Eye (tissue), 1 donor: ENCODE data around the gene INSYN1.
"Not testable (repeated sequence)": the region's sequence is repeated elsewhere in the genome, so short reads cannot be mapped to it uniquely, and the experiment has no call there.

Source experiments
- DNase-seq: peaks from one replicate; pipeline ENCODE4 v3.0.0-alpha.2; 2015

The INSYN1 gene

DNA sequence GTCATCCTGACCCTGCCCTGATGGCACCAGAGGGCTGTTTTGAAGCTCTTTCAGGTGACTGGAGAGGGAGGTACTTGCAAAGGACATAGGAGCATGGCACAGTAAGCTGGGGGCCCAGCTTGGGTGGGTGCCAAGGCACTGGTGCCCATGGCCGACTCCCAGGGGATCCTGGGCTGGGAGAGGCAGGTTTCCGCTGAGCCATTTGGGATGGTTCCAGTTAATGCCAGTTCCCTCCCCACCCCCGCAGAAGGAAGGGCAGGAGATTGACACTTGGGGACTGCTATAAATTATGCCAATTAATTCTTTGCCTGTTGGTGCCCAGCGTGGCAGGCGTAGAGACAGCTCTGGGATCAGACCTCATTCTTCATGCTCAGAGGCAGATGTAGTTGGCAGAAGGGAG lies 42.8 kb downstream of the INSYN1 start:
- no peak for DNase-seq

- no peak for DNase-seq
These were observed 43.5 kb downstream of the INSYN1 start for GRCh38 chr15:73709686-73710085.

DNA sequence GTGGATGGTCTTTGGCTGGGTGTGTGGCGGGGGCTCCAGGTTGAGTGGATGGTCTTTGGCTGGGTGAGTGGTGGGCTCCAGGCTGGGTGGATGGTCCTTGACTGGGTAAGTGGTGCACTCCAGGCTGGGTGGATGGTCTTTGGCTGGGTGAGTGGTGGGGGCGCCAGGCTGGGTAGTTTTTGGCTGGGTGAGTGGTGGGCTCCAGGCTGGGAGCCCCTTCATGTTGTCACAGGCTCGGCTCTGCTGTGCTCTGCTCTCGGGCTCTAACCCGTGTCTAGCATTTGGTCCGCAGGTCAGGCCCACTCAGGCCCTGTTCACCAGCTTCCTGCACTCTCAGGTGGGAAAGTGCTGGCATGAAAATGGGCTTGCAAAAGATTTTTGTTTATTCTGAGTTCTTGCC lies 43.9 kb downstream of the INSYN1 start:
- no peak for DNase-seq

GRCh38 chr15:73708691-73709090 lies 44.5 kb downstream of the INSYN1 start:
- DNase-seq = no peak

DNA sequence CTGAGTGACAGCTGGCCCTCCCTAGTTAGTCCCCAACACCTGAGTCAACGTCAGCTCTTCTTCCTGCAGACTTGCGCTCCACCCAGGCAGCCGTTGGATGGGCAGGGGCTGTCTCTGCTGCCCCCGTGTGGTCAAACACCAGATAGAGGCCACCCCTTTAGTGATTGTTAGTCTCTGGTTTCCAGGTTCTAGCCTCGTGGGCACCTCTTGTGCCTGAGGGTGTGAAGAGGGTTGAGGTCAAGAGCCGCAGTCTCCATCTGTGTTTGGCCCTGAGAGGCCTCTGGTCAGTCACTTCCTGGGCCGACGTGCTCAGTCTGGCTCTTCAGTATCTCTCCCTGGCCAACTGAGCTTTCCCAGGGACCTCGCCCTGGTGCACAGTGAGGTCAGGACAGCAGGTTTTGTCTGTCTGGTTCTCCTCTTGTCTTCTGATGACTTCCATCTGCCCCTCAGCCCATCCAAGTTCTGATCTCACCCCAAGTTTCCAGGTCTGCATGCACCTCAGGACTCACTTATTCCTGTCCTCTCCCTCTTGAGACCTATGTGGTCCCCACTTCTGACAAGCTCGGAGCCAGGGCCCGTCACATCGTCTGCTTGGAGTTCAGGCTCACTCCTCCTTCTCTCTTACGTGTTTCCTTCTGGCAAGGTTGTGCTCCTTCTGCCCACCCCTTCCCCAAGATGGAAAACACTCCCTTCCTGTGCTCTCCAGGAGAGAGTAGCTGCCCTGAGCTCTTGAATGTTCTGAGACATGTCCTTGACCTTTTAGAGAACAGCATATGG lies 48.1 kb downstream of the INSYN1 start:
- DNase-seq = peak; percentile 81

DNA sequence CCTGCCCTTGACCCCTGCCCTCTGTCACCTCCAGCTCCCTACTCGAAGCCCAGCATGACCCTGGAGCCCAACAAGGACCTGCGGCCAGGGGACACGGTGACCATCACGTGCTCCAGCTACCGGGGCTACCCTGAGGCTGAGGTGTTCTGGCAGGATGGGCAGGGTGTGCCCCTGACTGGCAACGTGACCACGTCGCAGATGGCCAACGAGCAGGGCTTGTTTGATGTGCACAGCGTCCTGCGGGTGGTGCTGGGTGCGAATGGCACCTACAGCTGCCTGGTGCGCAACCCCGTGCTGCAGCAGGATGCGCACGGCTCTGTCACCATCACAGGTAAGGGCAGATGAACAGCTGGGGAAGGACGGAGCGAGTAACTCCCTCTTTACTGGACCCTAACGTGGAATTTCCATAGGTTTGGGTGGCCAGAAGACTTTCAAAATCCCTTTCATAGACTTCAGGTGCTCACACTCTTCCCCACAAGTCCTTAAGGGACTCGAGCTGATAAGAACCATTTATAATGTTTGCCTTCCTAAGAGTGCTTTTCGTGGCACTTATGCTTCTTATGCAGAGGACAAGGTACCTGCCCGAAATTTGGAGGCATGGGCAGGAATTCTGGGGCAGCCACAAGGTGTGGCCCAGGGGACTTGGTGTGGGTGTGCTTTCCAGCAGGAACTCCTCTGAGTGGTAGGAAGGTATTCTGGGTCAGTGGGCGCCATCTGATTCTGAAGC lies 48.8 kb downstream of the INSYN1 start:
- DNase-seq = not testable (repeated sequence)

DNA sequence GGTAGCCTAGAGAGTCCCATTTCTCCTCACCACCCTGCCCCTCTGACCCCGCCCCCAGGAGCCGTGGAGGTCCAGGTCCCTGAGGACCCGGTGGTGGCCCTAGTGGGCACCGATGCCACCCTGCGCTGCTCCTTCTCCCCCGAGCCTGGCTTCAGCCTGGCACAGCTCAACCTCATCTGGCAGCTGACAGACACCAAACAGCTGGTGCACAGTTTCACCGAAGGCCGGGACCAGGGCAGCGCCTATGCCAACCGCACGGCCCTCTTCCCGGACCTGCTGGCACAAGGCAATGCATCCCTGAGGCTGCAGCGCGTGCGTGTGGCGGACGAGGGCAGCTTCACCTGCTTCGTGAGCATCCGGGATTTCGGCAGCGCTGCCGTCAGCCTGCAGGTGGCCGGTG lies 49.5 kb downstream of the INSYN1 start:
- DNase-seq = not testable (repeated sequence)

- DNase-seq = not testable (repeated sequence)
These were observed 50.6 kb downstream of the INSYN1 start for GRCh38 chr15:73702311-73703239.

GRCh38 chr15:73700041-73700842 lies 52.9 kb downstream of the INSYN1 start:
- peak; percentile 94 for DNase-seq

DNA sequence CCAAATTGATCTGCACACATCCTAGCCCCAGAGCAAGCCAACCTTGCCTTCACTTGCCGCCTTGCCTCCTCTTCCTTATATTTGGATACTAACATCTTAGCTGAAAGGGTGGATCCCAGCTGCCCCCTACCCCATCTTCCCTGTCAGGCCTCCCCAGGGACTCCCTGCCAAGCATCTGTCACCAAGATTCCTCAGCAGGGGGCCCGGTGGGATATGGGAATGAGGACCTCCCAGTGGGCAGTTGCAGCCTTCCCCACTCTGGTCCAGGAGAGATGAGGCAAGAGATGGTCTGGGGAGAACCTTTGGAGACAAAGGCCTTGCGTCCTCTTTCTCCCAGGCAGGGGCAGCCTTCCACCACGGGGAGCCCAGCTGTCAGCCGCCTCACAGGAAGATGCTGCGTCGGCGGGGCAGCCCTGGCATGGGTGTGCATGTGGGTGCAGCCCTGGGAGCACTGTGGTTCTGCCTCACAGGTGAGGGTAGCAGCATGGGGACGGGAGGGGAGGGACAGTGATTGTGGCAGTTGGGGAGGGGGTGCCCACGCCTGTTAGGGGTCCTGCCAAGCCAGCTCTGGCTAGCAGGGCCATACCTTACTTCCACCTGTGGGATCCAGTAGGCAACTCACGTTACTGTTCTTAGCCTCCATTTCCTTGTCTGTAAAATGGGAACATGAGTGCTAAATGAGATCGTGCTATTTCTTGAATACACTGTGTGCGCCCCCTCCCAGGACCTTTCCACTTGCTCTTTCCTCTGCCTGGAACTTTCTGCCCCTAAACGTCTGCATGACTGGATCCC lies 53.7 kb downstream of the INSYN1 start:
- no peak for DNase-seq

GRCh38 chr15:73697033-73697467 lies 56.1 kb downstream of the INSYN1 start:
- peak; percentile 88 for DNase-seq

DNA sequence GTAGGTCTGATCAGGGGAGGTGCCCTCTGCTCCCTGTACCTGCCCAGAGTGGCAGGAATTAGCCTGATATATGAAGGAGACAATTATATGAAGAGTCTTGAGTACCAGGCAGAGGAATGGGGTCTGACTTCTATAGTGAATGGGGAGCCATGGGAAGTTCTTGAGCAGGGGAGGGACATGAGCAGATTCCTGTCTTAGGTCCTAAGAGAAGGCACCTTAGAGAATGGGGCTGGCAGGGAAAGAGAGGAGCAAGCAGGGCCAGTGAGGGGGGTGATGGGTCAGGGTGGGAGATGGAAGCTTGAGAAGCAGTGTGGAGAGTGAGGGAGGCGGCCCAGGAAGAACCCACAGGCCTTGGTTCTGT lies 56.5 kb downstream of the INSYN1 start:
- no peak for DNase-seq

DNA sequence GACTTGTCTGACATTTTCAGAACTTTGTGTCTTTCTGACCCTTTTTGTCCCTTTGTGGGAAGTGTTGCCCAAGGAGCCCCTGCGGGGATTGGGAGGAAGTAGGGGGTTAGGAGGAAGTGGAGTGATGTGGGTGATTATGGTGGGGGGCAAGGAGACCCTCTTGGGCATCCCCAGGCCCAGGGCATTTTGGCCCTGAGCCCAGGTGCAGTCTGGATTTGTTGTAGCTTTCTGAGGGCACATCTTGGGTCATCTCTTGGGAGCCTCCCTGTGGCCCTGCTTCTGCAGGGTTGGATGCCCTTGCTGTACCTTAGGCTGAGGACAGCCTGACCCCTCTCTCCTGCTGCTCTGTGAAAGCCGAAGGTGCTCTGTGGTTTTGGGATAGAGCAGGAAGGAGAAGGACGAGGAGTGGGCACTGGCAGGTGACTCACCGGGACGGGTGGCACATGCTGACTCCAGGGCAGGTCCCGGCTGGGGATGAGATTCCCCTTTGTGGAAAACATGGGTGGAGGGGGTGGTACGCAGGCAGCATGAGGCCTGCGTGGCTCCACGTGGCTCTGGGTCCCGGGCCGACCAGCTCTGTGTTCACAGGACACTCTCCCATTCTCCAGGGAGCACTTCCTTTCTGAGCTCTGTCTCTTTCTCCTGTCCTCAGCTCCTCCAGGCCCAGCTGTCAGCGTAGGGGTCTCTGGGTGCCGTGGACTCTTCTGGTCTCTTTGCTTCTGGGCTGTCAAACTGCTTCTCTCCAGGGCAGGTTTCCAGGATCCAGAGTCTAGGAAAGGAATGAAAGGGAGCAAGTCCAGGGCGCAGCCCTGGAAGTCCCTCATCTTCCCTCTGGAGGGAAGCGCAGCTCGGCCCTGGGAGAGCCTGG lies 57.1 kb downstream of the INSYN1 start:
- DNase-seq = no peak

DNA sequence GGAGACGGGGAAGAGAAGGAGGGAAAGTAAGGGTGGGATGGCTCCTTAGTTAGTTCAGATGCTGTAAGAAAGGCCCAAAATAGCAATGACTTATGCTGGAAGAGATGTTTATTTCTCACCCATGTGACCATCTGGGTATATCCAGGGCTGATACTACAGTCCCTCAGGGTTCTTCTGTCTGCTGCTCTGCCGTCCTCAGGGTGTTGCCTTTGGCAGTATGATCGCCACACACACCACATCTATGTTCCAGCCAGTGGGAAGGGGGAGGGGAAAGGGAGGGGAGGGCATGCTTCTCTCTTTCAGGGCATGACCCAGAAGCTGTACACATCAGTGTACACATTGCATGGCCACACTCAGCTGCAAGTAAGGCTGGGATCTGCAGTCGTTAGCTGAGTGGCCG lies 58.7 kb downstream of the INSYN1 start:
- DNase-seq = no peak

- peak; percentile 36 for DNase-seq
These were observed 61.8 kb downstream of the INSYN1 start for GRCh38 chr15:73691396-73691795.

GRCh38 chr15:73688455-73688854 lies 64.7 kb downstream of the INSYN1 start:
- no peak for DNase-seq

- DNase-seq = no peak
These were observed 65.8 kb downstream of the INSYN1 start for GRCh38 chr15:73687351-73687750.

GRCh38 chr15:73686781-73687256 lies 66.3 kb downstream of the INSYN1 start:
- peak; percentile 12 for DNase-seq

DNA sequence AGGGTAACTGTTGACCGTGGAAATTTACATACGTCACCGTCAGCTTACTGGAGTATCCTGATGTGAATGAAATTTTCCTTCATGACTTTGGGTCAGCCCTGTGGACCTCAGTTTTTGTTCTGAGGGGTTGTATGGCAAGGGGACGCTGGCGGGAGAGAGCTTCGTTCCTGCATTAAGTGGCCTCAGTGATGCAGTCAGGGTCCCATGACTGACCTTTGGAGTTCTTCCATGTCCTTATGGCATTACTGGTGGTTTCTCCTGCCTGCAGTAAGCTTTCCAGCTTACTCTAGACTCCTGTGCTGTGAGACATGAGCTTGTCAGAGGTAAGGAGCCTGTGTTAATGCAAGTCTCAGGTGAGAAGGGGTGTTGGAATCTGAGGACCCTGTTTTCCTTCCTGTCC lies 67.2 kb downstream of the INSYN1 start:
- no peak for DNase-seq
